LHCN-M2 (cell line): ENCODE measurements around the gene CNTNAP2. TPM values are rescaled to one million over a fixed set of nuclear protein-coding genes. Genes with fewer than 3 reads are reported as not detected.

Experiments used
- DNase-seq: peaks from one replicate; pipeline ENCODE4 v3.0.0-alpha.2; 2012; ENCODE audit warnings: low read depth
- total RNA-seq: library from RNA; depleted of rRNA; stranded (reverse); fragments of >200 nt; gene quantifications from 2 replicates; pipeline ENCODE4 v1.2.3, GENCODE V29; 2014

The CNTNAP2 gene
- total RNA-seq, 1 experiment from 2014 or later, result not detected

- DNase-seq, result no peak
These were observed 1358.3 kb downstream of the CNTNAP2 start for GRCh38 chr7:147474862-147475261.

GRCh38 chr7:147477526-147477925, 1360.9 kb downstream of the CNTNAP2 start:
- DNase-seq, result no peak

DNA sequence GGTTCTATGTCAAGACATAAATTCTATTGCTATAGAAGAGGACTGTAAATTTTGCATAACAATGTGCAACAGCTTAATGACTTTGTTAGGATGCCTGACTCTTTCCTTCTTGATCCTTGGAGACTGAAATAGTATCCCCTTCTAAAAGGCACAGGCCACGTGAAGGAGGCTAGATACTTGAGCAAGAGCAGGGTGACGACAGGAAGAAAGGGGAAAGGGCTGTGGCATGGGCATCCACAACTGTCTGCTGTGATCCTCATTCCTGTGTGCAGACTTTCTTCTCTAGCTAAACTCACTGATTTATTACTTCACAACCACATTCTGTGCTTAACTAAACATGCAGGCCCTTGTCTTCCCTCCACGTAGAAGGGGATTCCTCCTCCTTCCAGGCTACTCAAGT, 1362.2 kb downstream of the CNTNAP2 start:
- DNase-seq, result no peak

DNA sequence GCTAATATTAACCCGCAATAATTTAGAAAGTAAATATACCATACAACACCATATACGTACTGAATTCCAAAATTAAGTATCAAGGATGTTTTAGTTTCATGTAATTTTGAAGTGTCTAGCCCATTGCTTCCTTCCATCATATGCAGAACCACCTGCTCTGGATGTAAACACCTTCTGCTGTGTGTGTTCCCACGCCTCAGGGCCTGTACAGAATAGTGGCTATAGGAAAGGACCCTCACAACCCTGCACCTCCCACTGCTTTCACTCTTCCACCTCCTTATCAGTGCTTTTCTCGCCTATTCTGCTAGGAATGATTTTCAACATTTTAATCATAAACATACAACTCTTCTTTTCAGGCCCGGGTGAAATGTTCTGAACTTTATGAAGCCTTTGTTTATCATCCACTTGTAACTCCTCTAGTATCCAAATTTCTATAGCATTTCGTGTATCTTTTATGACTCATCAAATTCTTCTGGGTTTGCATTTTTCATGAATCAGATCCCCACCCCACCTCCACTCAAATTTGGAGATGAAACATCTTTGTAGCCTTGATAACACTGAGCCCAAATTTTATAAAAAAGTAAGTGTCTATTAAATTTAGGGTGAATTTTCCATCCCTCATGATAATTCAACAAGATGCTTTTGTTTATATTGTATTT, 1367.2 kb downstream of the CNTNAP2 start:
- DNase-seq, result peak; percentile 20

- DNase-seq, result peak; percentile 2
These were observed 1369.1 kb downstream of the CNTNAP2 start for GRCh38 chr7:147485660-147486210.

DNA sequence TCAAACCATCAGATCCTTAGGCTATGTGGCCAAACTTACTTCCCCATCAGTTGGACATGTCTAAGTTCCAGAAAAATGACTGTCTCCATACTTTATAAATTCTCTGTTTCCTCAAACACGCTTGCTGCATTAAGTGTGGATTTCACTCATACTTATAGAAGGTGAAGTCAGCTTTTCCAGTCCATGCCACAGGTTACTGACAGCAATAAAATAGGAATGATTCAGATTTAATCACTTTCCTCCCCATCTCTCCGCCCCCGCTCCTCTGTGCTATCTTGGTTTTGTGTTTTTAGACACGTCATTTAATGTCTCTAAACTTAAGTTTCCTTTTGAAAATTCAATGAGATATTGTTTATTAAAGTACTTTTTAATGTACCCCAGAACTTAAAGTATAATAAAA, 1376.0 kb downstream of the CNTNAP2 start:
- peak; percentile 74 for DNase-seq

- no peak for DNase-seq
These were observed 1379.6 kb downstream of the CNTNAP2 start for GRCh38 chr7:147496209-147496608.

- no peak for DNase-seq
These were observed 1380.6 kb downstream of the CNTNAP2 start for GRCh38 chr7:147497246-147497645.

DNA sequence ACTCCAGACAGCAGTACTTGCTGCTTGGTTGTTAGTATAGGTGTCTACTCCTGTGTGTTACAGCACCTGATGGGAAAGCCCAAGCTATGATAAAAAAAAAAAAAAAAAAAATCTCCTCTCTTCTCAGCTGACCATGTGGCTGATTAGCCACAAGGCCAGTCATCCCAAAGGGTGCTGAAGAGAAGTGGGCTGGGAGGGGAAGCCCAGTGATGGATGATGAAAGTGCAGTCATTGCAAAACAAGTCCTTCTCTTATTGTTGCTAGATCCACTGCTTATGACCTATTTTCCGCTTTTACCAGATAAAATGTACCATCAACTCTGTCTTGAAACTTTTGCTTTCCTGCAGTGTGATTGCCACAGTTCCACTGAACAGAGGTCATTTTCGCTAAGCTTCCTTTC, 1381.5 kb downstream of the CNTNAP2 start:
- DNase-seq, result peak; percentile 37

GRCh38 chr7:147509035-147509501, 1392.5 kb downstream of the CNTNAP2 start:
- DNase-seq, result peak; percentile 38

DNA sequence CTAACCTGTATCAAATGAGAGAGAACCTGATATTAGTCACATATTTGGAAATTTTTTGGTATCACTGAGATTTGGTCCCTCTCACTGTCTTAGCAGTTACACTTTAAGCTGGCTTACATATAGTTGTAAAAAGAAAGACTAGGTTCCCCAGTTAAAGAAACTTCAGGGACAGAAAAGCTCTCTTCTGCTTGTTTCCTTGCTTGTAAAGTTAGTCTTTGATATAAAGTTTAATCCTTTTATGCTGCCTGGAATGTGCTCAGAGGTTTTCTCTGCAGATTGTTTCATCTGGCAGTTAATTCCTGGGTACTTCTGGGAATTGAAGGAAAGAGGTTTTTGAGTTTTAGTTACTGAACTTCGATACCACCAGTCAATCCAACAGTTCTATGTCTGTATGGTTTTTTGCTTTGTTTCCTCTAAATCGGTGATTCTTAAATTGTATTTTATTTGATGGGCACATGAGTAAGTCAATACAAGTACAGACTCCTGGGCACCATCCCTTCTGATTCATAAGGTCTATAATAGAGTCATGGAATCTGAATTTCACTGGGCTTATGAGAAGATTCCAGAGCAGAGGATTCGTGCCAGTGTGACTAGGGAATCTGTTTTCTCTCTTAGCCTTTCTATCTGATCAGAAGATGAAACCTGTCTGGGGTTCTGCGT, 1393.1 kb downstream of the CNTNAP2 start:
- DNase-seq, result peak; percentile 83

DNA sequence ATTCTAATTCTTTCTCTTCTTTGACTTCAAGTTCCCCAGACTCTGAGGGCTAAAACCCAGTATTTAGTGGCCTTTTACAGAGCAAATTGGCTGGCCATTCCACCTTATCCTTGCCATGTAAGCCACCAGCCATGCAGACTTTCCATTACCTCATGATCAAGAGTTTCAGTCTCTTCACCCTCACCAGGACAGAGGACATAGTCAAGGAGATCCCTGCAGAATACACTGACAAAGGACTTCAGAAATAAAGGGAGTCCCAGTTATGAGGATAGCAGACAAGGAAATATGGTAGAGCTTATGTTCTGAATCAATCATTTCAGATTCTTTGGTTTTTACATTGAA, 1393.6 kb downstream of the CNTNAP2 start:
- no peak for DNase-seq

GRCh38 chr7:147510923-147511322, 1394.3 kb downstream of the CNTNAP2 start:
- DNase-seq, result peak; percentile 84

- DNase-seq, result no peak
These were observed 1396.8 kb downstream of the CNTNAP2 start for GRCh38 chr7:147513451-147513850.

GRCh38 chr7:147516391-147516790, 1399.8 kb downstream of the CNTNAP2 start:
- DNase-seq, result no peak

GRCh38 chr7:147519062-147519461, 1402.5 kb downstream of the CNTNAP2 start:
- no peak for DNase-seq

GRCh38 chr7:147523056-147523455, 1406.5 kb downstream of the CNTNAP2 start:
- DNase-seq, result peak; percentile 61

- DNase-seq, result peak; percentile 45
These were observed 1408.2 kb downstream of the CNTNAP2 start for GRCh38 chr7:147524726-147525250.

DNA sequence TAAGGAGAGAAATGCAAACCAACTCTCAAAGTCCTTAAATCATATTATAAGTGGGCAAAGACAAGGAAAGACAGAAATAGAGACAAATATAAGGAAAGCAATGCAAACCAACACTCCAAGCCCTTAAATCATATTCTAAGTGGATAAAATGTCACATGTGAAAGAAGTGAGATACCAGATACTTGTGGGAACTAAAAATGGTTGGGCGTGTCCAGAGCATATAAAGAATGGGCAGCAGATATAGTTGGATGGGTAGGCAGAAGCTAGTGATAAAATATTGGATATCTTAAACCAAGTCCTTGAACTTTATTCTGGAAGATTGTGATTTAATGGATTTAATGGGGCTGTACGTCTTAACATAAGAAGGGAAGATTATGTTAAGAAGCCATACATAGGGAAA, 1408.7 kb downstream of the CNTNAP2 start:
- DNase-seq, result no peak

DNA sequence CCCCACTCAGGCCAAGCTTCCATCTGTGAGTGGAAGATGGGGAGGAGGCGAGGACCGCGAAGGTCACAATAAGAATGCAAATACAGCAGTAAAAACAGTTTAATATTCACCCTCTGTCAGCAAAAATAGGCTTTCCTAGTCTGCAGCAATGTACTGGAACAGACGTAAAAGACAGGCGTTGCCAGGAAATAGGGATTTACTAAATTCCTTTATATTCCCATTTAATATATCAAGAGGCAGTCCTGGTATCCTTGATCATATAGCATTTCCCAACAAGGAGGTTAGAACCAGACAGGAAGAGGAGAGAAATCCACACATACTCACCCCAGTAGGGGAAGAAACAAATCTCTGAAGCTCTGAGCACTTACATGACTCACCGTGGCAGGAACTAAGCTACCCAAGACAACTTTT, 1419.1 kb downstream of the CNTNAP2 start:
- peak; percentile 81 for DNase-seq

- DNase-seq, result no peak
These were observed 1423.1 kb downstream of the CNTNAP2 start for GRCh38 chr7:147539685-147540084.

DNA sequence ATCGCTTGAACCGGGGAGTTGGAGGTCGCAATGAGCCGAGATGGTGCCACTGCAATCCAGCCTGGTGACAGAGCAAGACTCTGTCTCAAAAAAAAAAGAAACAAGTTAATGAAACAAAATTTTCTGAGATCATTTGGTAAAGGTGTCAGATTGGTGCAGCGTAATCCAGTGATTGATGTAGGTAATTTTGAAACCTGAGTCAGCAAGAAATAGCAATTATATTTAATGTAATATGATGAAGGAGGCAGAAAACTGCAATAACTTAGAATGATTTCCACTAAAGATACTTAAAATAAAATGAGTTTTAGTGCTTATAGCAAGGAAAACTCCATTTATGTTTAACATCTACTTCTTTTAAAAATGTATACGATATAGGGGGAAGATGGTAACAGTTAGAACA, 1424.1 kb downstream of the CNTNAP2 start:
- no peak for DNase-seq

GRCh38 chr7:147541261-147541660, 1424.7 kb downstream of the CNTNAP2 start:
- DNase-seq, result peak; percentile 95
